KMS-11 (cell line): ENCODE measurements around the gene TGIF1.
"Not testable (repeated sequence)": the region's sequence is repeated elsewhere in the genome, so short reads cannot be mapped to it uniquely, and the experiment has no call there.

Experiments
- H2AFZ ChIP-seq: fragments of 200-600 bp; sonication (generic); 2 replicates; pipeline ENCODE4 v1.6.1; 2016; ENCODE audit warnings: antibody characterized with exemption, mixed run types, low read depth
- H3K27ac ChIP-seq: fragments of 200-600 bp; sonication (generic); 2 replicates; pipeline ENCODE4 v1.6.1; 2016; ENCODE audit warnings: mild to moderate bottlenecking, mixed run types
- H3K27me3 ChIP-seq: fragments of 200-600 bp; sonication (generic); 2 replicates; pipeline ENCODE4 v1.6.1; 2017; ENCODE audit warnings: mild to moderate bottlenecking, low read depth, mixed run types, moderate library complexity; ENCODE audit not compliant: insufficient read depth
- H3K36me3 ChIP-seq: fragments of 200-600 bp; sonication (generic); 2 replicates; pipeline ENCODE4 v1.6.1; 2017; ENCODE audit warnings: mild to moderate bottlenecking, mixed run types; ENCODE audit not compliant: insufficient read depth
- H3K4me1 ChIP-seq: fragments of 200-600 bp; sonication (generic); 2 replicates; pipeline ENCODE4 v1.6.1; 2016; ENCODE audit warnings: mild to moderate bottlenecking, low read depth, mixed run types; ENCODE audit not compliant: poor library complexity, severe bottlenecking
- H3K4me2 ChIP-seq: fragments of 200-600 bp; sonication (generic); 2 replicates; pipeline ENCODE4 v1.7.0; 2016; ENCODE audit warnings: mild to moderate bottlenecking, mixed run types
- H3K4me3 ChIP-seq: fragments of 200-600 bp; sonication (generic); IDR thresholded peaks from 2 replicates; pipeline ENCODE4 v1.6.1; 2017; ENCODE audit warnings: low read depth, low read length, mixed read lengths; ENCODE audit not compliant: insufficient read depth
- H3K79me2 ChIP-seq: fragments of 200-600 bp; sonication (generic); 2 replicates; pipeline ENCODE4 v1.6.1; 2016; ENCODE audit warnings: low read depth, mixed run types; ENCODE audit not compliant: insufficient read depth
- H3K9ac ChIP-seq: fragments of 200-600 bp; sonication (generic); 2 replicates; pipeline ENCODE4 v1.6.1; 2016; ENCODE audit warnings: mild to moderate bottlenecking, mixed run types
- H4K20me1 ChIP-seq: fragments of 200-600 bp; sonication (generic); 2 replicates; pipeline ENCODE4 v1.6.1; 2016; ENCODE audit warnings: mild to moderate bottlenecking, mixed run types; ENCODE audit not compliant: insufficient read depth
- TF ChIP-seq, protein P1 (sequence below): fragments of 200-600 bp; sonication (generic); conservative IDR thresholded peaks from 2 replicates; pipeline ENCODE4 v1.6.1; 2017; ENCODE audit warnings: low read depth, mild to moderate bottlenecking, antibody characterized with exemption, low read length, moderate library complexity, mixed read lengths

TGIF1 gene

DNA sequence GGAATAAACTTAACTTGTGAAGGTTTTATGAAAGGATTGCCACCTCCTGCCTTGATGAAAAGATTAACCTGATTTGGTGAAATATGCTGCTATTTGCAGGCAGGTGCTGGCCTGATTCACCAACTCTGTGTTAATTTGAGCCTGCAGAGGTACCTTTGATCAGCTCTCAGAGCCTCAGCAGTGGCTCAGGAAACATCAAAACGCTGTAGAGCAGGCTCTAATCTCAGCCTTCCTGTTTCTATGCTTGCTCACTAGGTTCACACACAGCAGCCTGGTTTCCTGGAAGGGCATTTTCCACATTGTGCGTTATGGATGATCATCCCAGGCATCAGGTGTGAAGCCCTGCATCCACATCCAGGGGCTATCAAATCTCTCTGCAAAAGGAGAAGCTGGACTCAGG lies 16.9 kb downstream of the TGIF1 start:
- Histone ChIP-seq H3K27ac (no peak overlapping the region), H3K79me2 (no peaks in the 10 kb centered on the region), H3K36me3 (no peaks in the 10 kb centered on the region), H3K4me1 (no peaks in the 10 kb centered on the region), H3K4me3 (no peak overlapping the region), H4K20me1 (no peaks in the 10 kb centered on the region), H3K9ac (no peak overlapping the region), H2AFZ (no peak overlapping the region), H3K4me2 (no peak overlapping the region), H3K27me3 (no peaks in the 10 kb centered on the region)
- TF ChIP-seq, protein P1, sequence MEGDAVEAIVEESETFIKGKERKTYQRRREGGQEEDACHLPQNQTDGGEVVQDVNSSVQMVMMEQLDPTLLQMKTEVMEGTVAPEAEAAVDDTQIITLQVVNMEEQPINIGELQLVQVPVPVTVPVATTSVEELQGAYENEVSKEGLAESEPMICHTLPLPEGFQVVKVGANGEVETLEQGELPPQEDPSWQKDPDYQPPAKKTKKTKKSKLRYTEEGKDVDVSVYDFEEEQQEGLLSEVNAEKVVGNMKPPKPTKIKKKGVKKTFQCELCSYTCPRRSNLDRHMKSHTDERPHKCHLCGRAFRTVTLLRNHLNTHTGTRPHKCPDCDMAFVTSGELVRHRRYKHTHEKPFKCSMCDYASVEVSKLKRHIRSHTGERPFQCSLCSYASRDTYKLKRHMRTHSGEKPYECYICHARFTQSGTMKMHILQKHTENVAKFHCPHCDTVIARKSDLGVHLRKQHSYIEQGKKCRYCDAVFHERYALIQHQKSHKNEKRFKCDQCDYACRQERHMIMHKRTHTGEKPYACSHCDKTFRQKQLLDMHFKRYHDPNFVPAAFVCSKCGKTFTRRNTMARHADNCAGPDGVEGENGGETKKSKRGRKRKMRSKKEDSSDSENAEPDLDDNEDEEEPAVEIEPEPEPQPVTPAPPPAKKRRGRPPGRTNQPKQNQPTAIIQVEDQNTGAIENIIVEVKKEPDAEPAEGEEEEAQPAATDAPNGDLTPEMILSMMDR = no peak

DNA sequence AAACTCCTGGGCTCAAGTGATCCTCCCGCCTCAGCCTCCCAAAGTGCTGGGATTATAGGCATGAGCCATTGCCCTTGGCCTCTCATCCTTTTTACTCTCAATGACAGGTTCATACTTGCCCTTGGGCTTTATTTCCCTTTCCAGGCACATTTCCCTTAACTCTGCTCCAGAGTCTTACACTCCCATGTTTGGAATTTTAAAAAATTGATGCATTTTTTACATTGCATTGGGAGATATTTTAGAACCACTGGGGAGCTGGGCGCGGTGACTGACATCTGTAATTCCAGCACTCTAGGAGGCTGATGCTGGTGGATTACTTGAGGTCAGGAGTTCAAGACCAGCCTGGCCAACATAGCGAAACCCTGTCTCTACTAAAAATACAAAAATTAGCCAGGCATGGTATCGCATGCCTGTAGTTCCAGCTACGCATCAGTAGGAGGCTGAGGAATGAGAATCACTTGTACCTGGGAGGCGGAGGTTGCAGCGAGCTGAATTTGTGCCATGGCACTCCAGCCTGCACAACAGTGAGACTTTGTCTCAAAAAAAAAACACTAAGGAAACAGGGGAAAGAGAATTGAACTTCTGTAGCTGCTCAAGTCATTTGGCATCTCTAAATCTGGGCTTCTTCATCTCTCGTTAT lies 18.2 kb downstream of the TGIF1 start:
- no peak overlapping the region for H2AFZ ChIP-seq
- no peaks in the 10 kb centered on the region for H4K20me1 ChIP-seq
- no peaks in the 10 kb centered on the region for H3K79me2 ChIP-seq
- no peak overlapping the region for H3K4me3 ChIP-seq
- no peaks in the 10 kb centered on the region for H3K36me3 ChIP-seq
- H3K4me2 ChIP-seq = no peak overlapping the region
- no peaks in the 10 kb centered on the region for H3K4me1 ChIP-seq
- H3K27ac ChIP-seq = no peak overlapping the region
- TF ChIP-seq, protein P1 = no peak
- H3K9ac ChIP-seq = no peak overlapping the region
- H3K27me3 ChIP-seq = no peaks in the 10 kb centered on the region

DNA sequence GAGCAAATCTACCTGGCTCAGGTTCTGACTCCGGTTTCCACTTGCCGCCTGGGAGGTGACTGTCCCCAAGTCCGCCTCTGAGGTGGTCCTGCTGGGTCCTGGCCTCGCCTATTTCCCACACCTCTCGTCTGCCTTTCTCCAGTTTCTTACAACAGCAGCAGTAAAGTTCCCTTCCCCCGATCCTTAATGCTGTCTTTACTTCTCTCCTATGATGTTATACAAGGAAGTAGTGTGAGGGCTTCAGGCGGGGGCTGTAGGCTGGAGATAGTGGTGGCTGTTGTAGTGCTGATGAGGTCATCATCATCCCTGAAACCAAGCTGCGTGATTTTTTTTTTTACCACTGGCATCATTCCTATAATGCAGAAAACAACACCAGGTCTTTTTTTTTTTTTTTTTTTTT lies 18.9 kb downstream of the TGIF1 start:
- TF ChIP-seq, protein P1 = no peak
- H2AFZ ChIP-seq = no peak overlapping the region
- no peaks in the 10 kb centered on the region for H3K36me3 ChIP-seq
- H3K4me3 ChIP-seq = no peak overlapping the region
- H3K9ac ChIP-seq = no peak overlapping the region
- no peak overlapping the region for H3K4me2 ChIP-seq
- H4K20me1 ChIP-seq = no peaks in the 10 kb centered on the region
- H3K27me3 ChIP-seq = no peaks in the 10 kb centered on the region
- no peaks in the 10 kb centered on the region for H3K4me1 ChIP-seq
- H3K79me2 ChIP-seq = no peaks in the 10 kb centered on the region
- H3K27ac ChIP-seq = no peak overlapping the region

DNA sequence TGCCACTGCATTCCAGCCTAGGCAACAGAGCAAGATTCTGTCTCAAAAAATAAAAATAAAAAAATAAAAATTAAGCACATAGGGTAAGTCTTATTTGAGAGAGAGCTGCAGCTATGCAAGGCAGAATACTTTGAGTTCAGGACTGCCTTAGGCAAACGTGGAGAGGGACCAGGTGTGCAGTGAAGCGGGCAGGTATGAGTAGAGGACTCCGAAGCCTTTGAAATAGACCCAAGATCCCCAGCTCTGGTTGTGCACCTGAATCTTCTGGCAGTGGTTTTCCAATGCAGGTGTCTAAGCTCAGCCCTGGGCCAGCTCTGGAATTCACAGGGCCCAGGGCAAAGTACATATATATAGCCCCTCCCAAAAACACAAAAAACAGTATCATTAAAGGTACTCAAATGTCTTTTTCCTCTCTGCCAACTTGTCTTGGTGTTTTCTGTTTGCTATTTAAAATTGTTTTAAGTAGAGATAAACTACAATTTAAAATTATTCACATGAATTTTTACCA lies 21.2 kb downstream of the TGIF1 start:
- no peaks in the 10 kb centered on the region for H3K79me2 ChIP-seq
- H3K4me3 ChIP-seq = no peak overlapping the region
- H3K27me3 ChIP-seq = no peaks in the 10 kb centered on the region
- no peaks in the 10 kb centered on the region for H3K4me1 ChIP-seq
- no peaks in the 10 kb centered on the region for H3K36me3 ChIP-seq
- H3K4me2 ChIP-seq = no peak overlapping the region
- no peaks in the 10 kb centered on the region for H4K20me1 ChIP-seq
- no peak overlapping the region for H3K27ac ChIP-seq
- TF ChIP-seq, protein P1 = no peak
- H2AFZ ChIP-seq = no peak overlapping the region
- no peak overlapping the region for H3K9ac ChIP-seq

DNA sequence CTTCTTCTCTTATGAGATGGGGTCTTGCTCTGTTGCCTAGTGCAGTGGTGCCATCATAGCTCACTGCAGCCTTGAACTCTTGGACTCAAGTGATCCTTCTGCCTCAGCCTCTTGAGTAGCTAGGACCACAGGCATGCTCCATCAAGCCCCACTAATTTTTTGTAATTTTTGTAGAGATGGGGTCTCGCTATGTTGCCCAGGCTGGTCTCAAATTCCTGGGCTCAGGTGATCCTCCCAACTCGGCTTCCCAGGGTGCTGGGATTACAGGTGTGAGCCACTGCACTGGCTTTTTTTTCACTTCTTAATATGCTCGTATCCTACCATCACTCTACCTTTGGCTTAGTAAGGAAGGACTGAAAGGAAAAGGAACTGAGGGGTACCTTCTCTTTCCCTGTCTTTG lies 22.1 kb downstream of the TGIF1 start:
- not testable (repeated sequence) for H4K20me1 ChIP-seq, H3K36me3 ChIP-seq, H3K4me1 ChIP-seq, H3K27me3 ChIP-seq, H3K79me2 ChIP-seq, H3K4me3 ChIP-seq, H3K27ac ChIP-seq, H2AFZ ChIP-seq, H3K9ac ChIP-seq, H3K4me2 ChIP-seq
